Fibroblast of lung (primary cell): ENCODE data around the gene CSF2RB.

ENCODE experiments used
- CTCF ChIP-seq, 2 donors: IDR thresholded peaks in 1 of 2; conservative IDR thresholded peaks in 1 of 2; 1 replicate in 1 of 2; 2 replicates in 1 of 2; pipeline ENCODE4 v1.5.1; 2011 to 2012; ENCODE audit warnings: low read length in 2 of 2, control low read depth in 1 of 2, inconsistent platforms in 1 of 2, low read depth in 1 of 2, mild to moderate bottlenecking in 1 of 2
- EZH2 ChIP-seq: IDR thresholded peaks from 2 replicates; pipeline ENCODE4 v1.5.1; 2012; ENCODE audit warnings: low read length, control low read depth, mild to moderate bottlenecking; ENCODE audit errors: missing control alignments

- TF ChIP-seq EZH2 (no peak), CTCF (conservative IDR thresholded peaks at IDR 0.05 in 1 of 2, IDR thresholded peaks at IDR 0.05 in 1 of 2; ENCODE audit: low read depth in 1 of 2, low read length in 2 of 2) (no peak)
These were observed 49.9 kb downstream of the CSF2RB start for GRCh38 chr22:36963302-36963701.
